ENCODE measurements around the gene NTSR1. TPM values are rescaled to one million over a fixed set of nuclear protein-coding genes. Genes with fewer than 3 reads are reported as not detected.

NTSR1 gene
- total and polyA plus RNA-seq, 2 of the 8 experiments (the other 6 are each of a cell fraction or from before 2014, with no cell fraction given), result 0.53 to 0.89 TPM

- Histone ChIP-seq H3K23ac (ENCODE audit: insufficient read length) (no peak overlapping the region), H4K91ac (replicated peaks; ENCODE audit: insufficient read length, low read length) (no peak overlapping the region), H3K27ac (ENCODE audit: low read depth, low read length) (no peak overlapping the region), H2BK12ac (ENCODE audit: low read depth, low read length) (no peak overlapping the region), H3K9ac (replicated peaks in 1 of 4; ENCODE audit: extremely low read depth in 1 of 4, low read depth in 3 of 4, low read length in 3 of 4) (no peak overlapping the region), H2BK120ac (replicated peaks; ENCODE audit: low read depth, low read length) (no peak overlapping the region), H3K18ac (ENCODE audit: extremely low read depth, low read length) (no peak overlapping the region), H3K4me3 (ENCODE audit: extremely low read depth in 1 of 4, insufficient read depth in 2 of 4, low read depth in 3 of 4, low read length in 4 of 4) (no peak overlapping the region), H3K14ac (ENCODE audit: insufficient read length) (no peak overlapping the region), H3K4me1 (replicated peaks in 1 of 4; ENCODE audit: control insufficient read depth in 3 of 4, insufficient read depth in 4 of 4, low read length in 3 of 4) (no peaks in the 10 kb centered on the region; a peak in 3 of 7 replicates), H4K8ac (ENCODE audit: extremely low read depth, insufficient read depth, low read length) (no peak overlapping the region), H2BK5ac (ENCODE audit: low read depth, low read length) (0 out of 2 replicates have a peak overlapping the region, but pooled peaks have one; percentile 16), H3K4ac (replicated peaks; ENCODE audit: insufficient read length, low read depth, low read length) (no peak overlapping the region), H4K20me1 (replicated peaks in 1 of 2; ENCODE audit: control insufficient read depth in 1 of 2, insufficient read depth in 2 of 2, low read length in 2 of 2) (peaks cover 0 to 1% of the 10 kb centered on the region in 2 experiments), H3K36me3 (ENCODE audit: control insufficient read depth in 2 of 4, insufficient read depth in 4 of 4, low read length in 3 of 4) (no peaks in the 10 kb centered on the region), H3K23me2 (ENCODE audit: low read depth, low read length) (no peaks in the 10 kb centered on the region), H3K4me2 (ENCODE audit: insufficient read depth in 1 of 2, low read depth in 2 of 2, low read length in 2 of 2) (no peak overlapping the region), H3K79me2 (ENCODE audit: control insufficient read depth in 1 of 2, insufficient read depth in 2 of 2, low read length in 2 of 2) (no peaks in the 10 kb centered on the region), H2BK20ac (ENCODE audit: low read length) (no peak overlapping the region), H2AFZ (ENCODE audit: low read length) (no peak overlapping the region), H3K9me3 (ENCODE audit: insufficient read depth in 2 of 2, low read depth in 1 of 2, low read length in 1 of 2) (no peaks in the 10 kb centered on the region), H3K56ac (replicated peaks; ENCODE audit: insufficient read length, low read depth, low read length) (no peak overlapping the region), H3K79me1 (ENCODE audit: low read depth, low read length) (no peaks in the 10 kb centered on the region), H3K27me3 (replicated peaks in 1 of 4; ENCODE audit: control insufficient read depth in 3 of 4, extremely low read depth in 1 of 4, insufficient read depth in 3 of 4, low read length in 3 of 4) (no peaks in the 10 kb centered on the region; a peak in 1 of 7 replicates), H4K5ac (ENCODE audit: insufficient read length, low read depth, low read length) (no peak overlapping the region), H2AK5ac (ENCODE audit: low read depth, low read length) (no peak overlapping the region), H2BK15ac (ENCODE audit: low read length) (no peak overlapping the region)
- CTCF ChIA-PET (ENCODE audit: partially characterized antibody), result interaction anchor here (0.6 to 1.4 kb wide), 6 partner anchors 17 to 530 kb away, joined by 3 to 5 read pairs (median 4); no protein-coding TSS in a partner anchor
- no peak for DNase-seq (ENCODE audit: low read depth in 1 of 2, low spot score in 2 of 2)
- TF ChIP-seq ATF2 (IDR thresholded peaks at IDR 0.05; ENCODE audit: low read length) (no peak), CHD2 (IDR thresholded peaks at IDR 0.05; ENCODE audit: low read length) (no peak), KDM4A (IDR thresholded peaks at IDR 0.05; ENCODE audit: low read depth, low read length, severe bottlenecking) (no peak)
- POLR2A ChIA-PET (ENCODE audit: partially characterized antibody), result interaction anchor here (1.6 kb wide), 1 partner anchor 11 kb away, joined by 5 read pairs; no protein-coding TSS in a partner anchor
- no peak for FAIRE-seq
- WGBS, 2 experiments (ENCODE audit: extremely low coverage in 1 of 2, insufficient coverage in 1 of 2, insufficient read length in 1 of 2, insufficient replicate concordance in 2 of 2, low coverage in 1 of 2, low lambda C conversion rate in 2 of 2, missing lambda C conversion rate in 1 of 2), result 88% methylated on average over 6 of the region's 6 CpGs; no CpG with 5 or more reads in 1 of the 2 experiments
Observed at GRCh38 chr20:62761759-62762131, 53.1 kb downstream of the NTSR1 start.
